Measurements from ENCODE around the gene REP15.
A peak's percentile ranks its signal among the peaks of the same experiment; 100 is the strongest.
"Not testable (repeated sequence)": the region's sequence is repeated elsewhere in the genome, so short reads cannot be mapped to it uniquely, and the experiment has no call there.

REP15 gene, protein sequence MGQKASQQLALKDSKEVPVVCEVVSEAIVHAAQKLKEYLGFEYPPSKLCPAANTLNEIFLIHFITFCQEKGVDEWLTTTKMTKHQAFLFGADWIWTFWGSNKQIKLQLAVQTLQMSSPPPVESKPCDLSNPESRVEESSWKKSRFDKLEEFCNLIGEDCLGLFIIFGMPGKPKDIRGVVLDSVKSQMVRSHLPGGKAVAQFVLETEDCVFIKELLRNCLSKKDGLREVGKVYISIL

DNA sequence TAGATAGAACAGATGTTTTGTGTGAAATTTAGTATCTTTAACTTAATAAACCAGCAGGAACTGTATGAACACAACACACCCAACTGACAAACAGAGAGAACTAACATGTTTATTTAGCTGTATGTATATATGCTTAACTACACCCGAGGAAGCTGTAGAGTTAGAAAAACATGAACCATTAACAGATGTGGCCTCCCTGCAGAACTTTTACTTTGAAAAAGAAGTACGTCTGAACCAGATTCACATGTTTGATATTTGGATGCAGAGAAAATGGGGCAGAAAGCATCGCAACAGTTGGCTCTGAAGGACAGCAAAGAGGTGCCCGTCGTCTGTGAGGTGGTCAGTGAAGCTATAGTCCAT lies at the start of gene REP15:
TSS of gene REP15 (plus strand) at position 155 of the 360 bp plus-strand sequence. CDS start at position 271, 116 bp downstream.
- FAIRE-seq = no peak

DNA sequence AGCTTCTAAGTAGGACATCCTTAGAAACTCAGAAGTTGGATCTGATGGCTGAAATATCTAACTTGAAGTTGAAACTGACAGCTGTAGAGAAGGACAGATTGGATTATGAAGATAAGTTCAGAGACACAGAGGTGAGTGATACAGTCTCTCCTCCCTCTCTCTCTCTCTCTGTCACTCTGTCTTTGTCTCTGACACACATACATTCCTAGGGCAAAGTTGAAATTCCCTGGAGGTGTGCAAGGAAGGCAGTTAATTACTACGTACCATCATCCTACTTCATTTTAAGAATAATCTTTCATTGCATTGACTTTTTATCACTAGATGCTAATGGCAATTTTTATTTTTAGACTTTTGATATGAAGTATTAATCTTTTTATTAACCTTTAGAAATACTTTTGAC lies 46.2 kb upstream of the REP15 start:
- no peak for FAIRE-seq

DNA sequence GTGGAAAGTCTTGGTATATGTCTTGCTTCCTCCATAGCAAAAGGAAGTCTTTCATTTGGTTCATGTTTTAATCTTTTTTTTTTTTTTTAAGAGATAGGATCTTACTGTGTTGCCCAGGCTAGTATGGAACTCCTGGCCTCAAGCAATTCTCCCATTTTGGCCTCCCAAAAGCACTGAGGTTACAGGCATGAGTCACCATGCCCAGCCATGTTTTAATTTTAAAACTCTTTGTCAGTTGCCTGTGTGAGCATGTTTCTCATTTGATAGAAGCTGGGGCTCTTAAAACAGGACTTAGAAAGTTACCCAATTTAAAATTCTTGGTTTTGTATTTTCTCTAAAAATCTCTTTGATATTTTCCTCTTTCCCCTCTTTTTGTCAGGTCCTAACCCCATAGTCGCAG lies 45.0 kb upstream of the REP15 start:
- no peak for FAIRE-seq

DNA sequence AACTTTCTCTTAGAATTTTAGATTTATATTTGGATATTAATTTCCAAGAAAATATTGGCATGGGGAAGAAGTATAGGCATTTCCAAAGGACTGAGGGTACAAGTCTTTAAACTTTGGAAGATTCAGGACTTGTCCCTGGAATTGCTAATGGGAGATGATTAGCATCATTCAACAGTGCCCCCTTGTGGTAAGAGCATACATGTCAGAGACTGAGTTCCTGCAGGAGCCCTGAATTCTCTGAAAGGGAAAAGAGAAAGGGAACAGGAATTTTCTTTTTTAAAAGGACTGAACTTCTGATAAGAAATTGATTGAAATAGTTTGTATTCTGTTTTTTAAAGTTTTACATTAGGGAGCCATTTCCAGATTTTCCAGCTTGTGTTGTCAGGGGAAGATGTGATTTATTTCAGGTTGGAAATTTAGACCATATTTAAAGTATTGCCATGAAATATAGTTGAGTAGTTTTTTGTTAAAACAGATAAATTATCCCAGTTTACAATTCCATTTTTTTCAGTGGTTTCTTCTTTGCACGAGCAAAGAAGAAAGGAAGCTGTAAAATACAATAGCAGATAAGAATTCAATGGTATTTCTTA lies 44.0 kb upstream of the REP15 start:
- FAIRE-seq = peak; percentile 70

DNA sequence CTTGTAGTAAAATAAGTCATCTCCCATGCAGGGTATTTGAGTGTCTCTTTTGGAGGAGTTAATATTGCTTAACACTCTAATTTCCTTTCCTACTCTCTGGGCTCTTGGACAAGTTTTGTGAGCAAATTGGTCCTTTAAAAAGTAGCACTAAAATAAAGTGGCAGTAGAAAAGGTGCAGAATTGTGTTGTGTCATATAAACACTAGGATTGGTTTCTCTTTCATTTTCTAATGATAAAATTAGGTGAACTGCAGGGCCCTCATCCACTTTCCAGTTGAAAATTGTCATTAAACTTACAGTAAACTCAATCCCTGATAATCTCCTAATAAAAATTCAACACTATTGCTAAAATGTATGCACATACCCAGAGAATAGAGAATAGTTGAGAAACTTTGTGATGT lies 42.6 kb upstream of the REP15 start:
- FAIRE-seq = no peak

DNA sequence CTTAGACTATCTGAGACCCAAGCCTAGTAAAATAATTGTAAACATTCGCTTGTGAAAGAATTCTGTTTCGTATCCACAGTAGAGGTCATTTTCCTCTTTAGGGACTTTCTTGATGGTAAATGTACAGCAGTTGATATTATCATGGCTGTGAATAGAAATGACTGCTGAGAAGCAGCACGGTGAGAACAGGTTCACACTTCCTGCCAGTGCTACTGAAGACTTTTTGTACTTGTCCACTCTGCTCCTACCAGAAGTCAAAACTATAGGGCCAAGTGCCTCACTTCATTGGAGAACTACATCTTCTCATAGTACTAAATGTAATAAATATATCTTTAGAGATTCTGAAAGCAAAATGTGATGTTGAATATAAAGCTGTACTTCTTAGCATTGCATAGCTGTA lies 40.8 kb upstream of the REP15 start:
- not testable (repeated sequence) for FAIRE-seq

DNA sequence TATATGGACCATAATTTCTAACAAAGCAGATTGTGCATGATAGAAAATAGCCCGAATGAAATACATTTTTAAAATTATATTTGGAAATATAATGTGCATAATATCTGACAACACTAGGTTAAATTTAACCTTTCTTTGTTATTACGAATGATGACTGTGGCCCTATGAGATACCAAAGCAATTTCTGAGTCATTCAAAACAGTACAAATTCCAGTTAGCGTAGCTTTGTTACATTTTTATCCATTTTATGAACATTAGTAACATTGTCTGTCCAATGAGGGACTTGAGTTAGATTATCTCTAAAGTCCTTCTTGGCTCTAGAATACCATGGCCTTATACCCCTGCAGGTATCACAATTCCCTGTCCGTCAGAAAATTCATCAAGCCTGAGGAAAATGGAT lies 39.0 kb upstream of the REP15 start:
- no peak for FAIRE-seq

DNA sequence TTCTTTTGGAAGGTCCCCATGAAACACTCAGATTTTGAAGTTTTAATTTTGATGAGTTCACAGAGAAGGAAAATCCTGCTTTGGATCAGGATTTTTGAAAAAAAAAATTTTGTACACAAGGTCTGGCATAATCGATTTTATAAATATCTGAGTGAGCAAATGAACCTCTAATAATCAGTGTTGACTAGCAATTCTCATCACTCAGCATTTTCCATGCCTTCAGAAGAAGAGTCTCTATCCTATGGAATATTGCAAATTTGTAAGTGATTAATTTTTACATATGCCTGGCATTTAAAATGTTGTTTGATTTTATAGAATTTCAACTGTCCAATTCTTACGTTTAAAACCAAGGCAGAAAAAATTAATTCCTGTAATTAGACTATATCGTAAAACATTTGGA lies 30.5 kb upstream of the REP15 start:
- FAIRE-seq = no peak

DNA sequence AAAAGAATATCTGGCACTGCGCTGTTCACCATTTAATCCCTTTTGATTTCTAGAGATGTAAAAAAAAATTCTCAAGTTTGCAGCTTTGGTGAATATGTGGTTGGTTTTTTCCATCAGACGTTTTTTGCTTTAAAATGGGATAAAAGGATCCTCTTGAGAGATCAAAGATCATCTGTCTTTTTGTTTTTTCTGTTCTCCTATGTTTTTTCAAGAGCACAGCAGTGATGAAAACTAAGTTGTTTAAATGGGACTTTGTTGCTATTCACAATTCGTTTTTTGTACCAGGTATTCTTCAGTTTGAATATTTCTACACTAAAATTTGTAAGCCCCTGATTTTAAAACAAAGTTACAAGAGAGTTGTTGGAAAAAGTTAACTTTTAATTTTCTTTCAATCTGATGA lies 29.7 kb upstream of the REP15 start:
- FAIRE-seq = no peak

DNA sequence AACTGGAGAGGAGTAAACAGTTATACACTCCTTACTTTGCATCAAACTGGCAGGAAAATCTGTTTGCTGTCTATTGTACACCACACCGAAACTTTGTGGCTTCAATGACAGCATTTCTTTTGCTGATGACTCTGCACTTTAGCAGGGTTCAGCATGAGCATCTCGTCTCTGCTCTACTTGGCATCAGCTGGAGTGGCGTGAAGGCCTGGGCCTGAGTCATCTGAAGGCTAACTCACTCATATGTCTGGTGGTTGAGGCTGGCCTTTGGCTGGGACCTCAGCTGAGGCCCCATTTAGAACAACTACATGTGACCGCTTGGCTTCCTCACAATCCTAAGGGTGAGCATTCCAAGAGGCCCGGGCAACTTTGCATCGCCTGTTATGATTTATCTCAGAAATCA lies 28.7 kb upstream of the REP15 start:
- no peak for FAIRE-seq

DNA sequence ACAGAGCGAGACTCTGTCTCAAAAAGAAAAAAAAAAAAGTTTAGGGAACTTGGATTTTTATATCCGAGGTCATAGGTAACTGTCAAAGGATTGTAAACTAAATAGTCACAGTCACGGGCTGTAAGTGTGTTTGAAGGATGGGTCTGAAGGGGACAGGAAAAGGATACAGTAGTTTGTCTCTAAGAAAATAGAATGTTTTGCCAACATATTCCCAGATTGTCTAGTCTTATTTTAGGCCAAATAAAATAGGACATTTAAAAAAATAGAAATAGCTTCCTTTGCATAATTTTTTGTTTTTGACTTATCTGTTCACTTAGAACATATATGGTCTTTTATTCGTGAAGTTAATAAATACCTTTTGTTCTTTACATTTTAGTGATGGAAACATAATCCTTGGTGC lies 24.2 kb upstream of the REP15 start:
- no peak for FAIRE-seq

DNA sequence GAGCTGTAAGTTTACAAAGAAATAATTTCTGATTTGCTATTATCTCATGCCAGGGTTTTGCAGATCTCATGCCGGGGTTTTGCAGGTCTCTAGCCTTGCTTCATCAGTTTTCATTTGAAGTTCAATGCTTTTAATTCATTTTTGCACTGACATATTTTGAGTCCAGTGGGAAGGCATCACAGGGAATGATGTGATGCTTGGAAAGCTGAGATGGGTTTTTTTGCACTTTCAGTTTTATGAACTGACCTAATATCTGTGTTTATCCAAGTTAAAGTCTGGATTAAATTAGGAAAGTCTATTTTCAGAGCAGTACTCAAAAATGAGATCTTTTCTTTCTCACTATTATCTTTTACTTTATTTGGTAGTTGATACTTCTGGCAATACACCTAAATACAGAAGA lies 23.6 kb upstream of the REP15 start:
- FAIRE-seq = no peak

DNA sequence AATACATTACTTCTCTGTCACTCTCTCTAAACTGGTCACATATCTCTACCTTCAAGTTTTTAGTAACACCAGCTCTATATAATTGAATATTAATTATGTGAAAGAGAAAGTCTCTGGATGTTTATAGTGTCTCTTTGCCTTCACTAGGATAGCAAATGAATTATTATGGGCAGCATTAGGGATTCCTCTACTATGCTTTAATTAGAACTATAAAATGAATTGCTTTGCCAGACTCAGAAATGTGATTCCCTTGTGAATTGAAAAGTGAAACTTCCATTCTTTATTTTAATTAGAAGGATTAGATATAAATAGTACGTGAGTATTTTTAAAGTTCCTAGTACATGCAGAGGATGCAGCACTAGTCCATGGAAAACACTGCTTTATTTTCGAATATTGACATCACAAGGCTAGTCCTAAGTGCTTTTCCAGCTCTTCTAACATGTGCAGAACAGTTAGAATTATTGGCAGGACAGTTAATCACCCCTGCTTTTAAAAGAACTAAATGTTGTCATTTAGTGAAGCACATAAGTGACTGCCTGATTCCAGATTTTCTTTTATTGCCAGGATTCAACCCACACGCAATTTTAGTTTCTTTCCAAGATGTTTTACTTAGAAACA lies 23.0 kb upstream of the REP15 start:
- peak; percentile 38 for FAIRE-seq

DNA sequence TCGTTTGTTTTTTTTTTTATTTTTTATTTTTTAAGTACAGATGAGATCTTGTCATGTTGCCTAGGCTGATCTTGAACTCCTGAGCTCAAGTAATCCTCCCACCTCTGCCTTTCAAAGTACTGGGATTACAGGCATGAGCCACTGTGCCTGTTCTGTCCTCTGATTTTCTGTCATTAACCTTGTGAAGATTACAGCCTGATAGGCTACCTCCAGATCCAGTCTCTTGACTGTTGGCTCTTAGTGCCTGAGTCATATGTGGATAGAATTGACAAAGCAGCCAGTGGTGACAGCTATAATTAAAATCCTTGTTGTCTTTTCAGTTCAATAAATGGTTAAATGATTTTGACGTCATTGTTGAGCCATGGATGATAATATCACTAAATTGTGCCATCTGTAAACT lies 21.3 kb upstream of the REP15 start:
- FAIRE-seq = no peak

DNA sequence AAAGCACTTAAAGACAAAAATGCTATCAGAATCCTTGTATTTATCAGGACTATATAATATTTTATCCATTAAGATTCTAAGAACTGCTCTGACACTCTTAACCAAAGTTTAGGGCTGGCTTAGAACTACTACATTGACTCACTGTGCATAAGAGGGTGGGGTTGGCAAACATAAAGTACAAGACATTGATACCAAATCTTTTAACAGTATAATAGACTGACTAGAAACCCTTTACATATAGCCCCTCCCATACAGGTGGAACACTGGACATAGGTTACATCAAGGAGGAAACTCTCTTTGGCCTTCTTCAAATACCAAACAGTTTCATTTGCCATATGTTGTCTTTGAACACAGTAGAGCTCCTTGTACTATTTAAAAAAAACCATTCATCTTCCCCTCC lies 15.6 kb upstream of the REP15 start:
- no peak for FAIRE-seq

DNA sequence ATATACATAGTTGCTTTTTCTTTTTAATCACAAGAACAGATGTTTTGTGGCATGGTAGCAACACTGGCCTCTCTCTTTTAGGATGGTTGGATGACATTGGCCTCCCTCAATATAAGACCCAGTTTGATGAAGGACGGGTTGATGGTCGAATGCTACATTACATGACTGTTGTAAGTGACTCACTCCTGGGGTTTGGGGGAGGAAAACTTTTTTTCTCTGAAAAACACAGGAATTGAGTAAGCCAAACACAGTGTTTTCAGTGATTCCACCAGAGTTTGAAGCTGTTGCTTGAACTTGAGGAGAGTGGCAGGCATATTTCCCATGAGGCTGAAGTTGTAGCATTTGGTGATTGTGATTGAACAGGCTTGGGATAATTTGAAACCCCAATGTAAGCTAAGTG lies 13.7 kb upstream of the REP15 start:
- no peak for FAIRE-seq

DNA sequence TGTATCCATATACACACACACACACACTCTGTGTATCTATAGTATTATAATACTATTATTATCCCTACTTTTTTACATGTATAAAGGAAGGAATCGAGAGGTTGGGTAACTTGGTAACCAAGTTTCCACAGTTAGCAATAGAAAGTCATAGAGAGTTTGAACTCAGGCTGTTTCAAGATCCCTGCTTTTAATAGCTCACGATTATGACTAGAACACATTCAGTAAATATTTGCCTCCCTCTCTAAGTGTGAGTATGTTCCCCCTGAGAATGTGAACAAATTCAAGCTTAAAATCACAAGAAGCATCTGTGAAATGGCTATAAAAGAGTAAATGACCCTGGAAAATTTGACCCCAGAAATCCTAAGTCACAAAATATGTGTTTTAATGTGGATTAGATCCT lies 11.0 kb upstream of the REP15 start:
- FAIRE-seq = peak; percentile 57

DNA sequence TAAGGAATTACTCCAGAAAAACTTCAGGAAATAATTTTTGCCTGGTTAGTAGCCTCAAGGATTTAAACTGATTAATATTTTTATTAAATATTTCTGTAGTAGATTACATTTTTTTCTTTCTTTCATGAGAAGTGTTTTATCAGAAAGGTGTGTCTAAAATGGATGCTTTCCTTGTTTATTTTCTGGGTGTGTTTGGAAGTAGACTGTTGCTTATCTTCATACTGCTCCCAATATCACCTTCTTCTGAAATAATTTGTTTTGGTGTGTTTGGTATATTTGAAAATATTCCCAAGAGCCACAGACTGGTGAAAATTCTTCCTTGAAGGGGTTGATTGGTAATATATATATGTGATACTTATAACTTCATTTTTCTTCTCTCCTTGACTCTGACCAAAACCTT lies 10.1 kb upstream of the REP15 start:
- peak; percentile 38 for FAIRE-seq

DNA sequence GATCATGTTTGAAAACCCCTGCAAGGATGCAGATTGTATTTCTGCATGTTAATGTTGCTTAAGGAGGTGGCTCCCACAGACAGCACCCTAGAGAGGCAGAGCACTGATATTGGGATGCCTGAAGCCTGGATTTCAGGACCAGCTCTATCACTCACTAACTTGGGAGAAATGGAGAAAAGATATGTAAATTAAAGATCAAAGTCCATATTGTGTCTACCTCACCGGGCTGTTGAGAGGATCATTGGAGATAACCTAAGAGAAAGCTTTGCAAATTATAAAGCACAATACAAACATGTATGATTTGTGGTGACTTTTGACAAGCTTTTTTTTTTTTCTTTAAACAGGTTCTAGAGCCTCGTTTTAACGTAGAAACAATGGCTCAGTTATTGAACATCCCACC lies 7.6 kb upstream of the REP15 start:
- no peak for FAIRE-seq

DNA sequence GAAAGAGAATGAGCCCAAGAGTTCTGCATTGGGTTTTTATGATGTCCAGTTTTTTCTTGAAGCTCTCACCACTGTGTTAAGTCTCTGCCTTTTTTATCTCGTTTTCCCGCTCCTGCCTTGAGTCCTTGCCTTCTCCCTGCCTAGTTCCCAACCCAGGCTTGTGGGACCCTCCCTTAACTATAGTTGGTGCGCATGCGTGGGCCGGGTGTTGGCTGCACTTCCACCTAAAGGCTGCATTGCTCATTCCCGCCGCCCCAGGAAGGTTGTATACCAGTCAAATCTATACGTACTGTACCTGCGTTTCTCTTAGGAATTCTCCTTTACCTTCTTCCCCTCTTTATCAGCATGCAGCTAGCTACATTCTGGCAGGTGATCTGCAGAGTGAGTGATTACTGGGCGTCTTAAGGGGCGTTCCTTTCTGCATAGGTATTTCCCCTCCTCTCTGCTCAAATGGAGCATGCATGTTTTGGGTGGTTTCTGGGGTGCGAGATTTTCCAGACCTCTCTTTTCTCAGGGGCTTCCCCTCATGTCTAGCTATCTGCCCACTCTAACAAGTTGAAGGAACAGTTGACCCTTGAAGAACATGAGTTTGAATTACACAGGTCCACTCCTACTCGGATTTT lies 6.6 kb upstream of the REP15 start:
- no peak for FAIRE-seq

DNA sequence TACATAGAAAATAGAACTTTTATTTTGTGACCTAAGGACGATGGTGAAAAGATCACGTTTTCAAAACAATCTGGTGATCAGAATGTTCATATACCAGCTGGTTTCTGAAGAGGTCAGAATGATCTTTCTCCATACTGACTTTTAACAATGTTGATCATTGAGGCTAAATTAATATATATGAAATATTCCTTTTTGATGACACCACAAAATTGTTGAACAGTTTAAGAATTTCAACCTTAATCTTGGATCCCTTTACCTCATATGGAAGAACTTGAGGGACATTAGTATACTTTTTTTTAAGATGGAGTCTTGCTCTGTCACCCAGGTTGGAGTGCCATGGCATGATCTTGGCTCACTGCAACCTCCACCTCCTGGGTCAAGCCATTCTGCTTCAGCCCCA lies 2.8 kb upstream of the REP15 start:
- FAIRE-seq = no peak

DNA sequence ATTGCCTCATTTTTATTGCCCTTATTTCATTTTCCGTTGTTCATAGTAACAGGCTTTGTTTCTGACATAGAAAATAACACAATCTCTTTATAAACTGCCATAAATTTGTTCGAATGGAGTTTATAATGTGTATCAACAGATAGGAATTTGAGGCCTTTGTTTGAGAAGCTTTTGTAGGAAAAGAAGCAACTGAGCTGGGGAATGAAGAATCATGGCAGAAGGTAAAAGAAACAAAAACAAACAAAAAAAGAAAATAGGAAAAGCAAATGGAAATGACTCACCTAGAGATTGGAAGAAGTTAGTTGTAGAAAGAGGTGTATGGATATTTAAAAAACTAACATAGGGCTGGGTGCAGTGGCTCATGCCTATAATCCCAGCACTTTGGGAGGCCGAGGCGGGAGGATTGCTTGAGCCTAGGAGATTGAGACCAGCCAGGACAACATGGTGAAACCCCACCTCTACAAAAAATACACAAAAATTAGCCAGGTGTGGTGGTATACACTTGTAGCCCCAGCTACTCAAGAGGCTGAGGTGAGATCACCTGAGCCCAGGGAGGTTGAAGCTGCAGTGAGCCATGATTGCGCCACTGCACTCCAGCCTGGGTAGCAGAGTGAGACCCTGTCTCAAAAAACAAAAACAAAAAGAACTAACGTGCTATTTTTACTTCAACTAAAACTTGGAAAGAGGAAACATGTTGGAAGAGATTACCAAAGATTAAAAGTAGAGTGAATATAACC lies 523 bp upstream of the REP15 start:
- no peak for FAIRE-seq

DNA sequence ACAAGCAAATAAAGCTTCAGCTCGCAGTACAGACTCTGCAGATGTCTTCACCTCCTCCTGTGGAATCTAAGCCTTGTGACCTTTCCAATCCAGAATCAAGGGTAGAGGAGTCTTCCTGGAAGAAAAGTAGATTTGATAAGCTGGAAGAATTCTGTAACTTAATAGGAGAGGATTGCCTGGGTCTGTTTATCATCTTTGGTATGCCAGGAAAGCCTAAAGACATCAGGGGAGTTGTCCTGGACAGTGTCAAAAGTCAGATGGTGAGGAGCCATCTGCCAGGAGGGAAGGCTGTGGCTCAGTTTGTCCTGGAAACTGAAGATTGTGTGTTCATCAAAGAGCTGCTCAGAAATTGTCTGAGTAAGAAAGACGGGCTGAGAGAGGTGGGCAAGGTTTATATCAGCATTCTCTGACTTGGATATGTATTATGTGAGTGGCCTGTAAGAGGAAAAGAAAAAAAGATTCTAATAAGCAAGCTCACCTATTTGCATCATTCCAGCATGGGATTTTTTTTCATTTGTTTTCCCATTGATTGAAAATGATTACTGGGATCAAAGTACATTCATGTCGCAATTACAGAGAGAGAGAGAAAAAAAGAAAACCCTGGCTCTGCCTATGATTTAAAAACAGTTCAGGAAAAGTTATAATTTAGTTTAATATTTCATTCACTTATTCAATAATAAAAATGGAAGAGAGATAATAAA lies 767 bp downstream of the REP15 start:
- FAIRE-seq = no peak

Measured in colon (tissue), 2 donors.